HuH-7.5 (cell line): Measurements from ENCODE around the gene TSN.

ENCODE experiments used
- DNase-seq: peaks from one replicate; pipeline ENCODE4 v3.0.0; 2011; ENCODE audit warnings: low spot score

TSN gene

GRCh38 chr2:121746071-121746578, 9.3 kb upstream of the TSN start:
- no peak for DNase-seq

- no peak for DNase-seq
Observed at GRCh38 chr2:121748202-121748601, 7.2 kb upstream of the TSN start.

- DNase-seq = no peak
Observed at GRCh38 chr2:121754851-121755236, 607 bp upstream of the TSN start.

GRCh38 chr2:121764681-121765228, 9.3 kb downstream of the TSN start:
- no peak for DNase-seq

GRCh38 chr2:121766624-121767023, 11.2 kb downstream of the TSN start:
- DNase-seq = no peak

- no peak for DNase-seq
Observed at GRCh38 chr2:121768143-121768755, 12.8 kb downstream of the TSN start.

GRCh38 chr2:121771976-121772742, 16.7 kb downstream of the TSN start:
- DNase-seq = no peak

- DNase-seq = no peak
Observed at GRCh38 chr2:121774235-121774634, 18.8 kb downstream of the TSN start.

- no peak for DNase-seq
Observed at GRCh38 chr2:121776361-121776760, 20.9 kb downstream of the TSN start.

GRCh38 chr2:121776885-121777698, 21.6 kb downstream of the TSN start:
- no peak for DNase-seq

- no peak for DNase-seq
Observed at GRCh38 chr2:121777699-121778058, 22.2 kb downstream of the TSN start.

- DNase-seq = no peak
Observed at GRCh38 chr2:121778741-121779487, 23.5 kb downstream of the TSN start.

GRCh38 chr2:121783180-121783579, 27.7 kb downstream of the TSN start:
- DNase-seq = no peak

GRCh38 chr2:121788685-121789084, 33.2 kb downstream of the TSN start:
- no peak for DNase-seq

GRCh38 chr2:121790276-121790956, 35.0 kb downstream of the TSN start:
- no peak for DNase-seq

- DNase-seq = no peak
Observed at GRCh38 chr2:121791290-121791689, 35.8 kb downstream of the TSN start.

GRCh38 chr2:121791801-121792221, 36.4 kb downstream of the TSN start:
- DNase-seq = no peak

GRCh38 chr2:121793816-121794215, 38.4 kb downstream of the TSN start:
- DNase-seq = no peak

- DNase-seq = no peak
Observed at GRCh38 chr2:121794233-121794632, 38.8 kb downstream of the TSN start.

- DNase-seq = no peak
Observed at GRCh38 chr2:121796239-121796638, 40.8 kb downstream of the TSN start.

- no peak for DNase-seq
Observed at GRCh38 chr2:121798617-121799016, 43.2 kb downstream of the TSN start.
